Prostate gland (tissue), 2 donors: ENCODE results near the gene SARNP. TPM values are rescaled to one million over a fixed set of nuclear protein-coding genes. Genes with fewer than 3 reads are reported as not detected.

Experiments used
- DNase-seq: peaks from one replicate; pipeline ENCODE4 v3.0.0-alpha.2; 2019; ENCODE audit warnings: low spot score
- H3K27ac ChIP-seq, 2 donors: fragments of 200-600 bp; sonication (generic); 2 replicates each; pipeline ENCODE4 v1.5.1; 2017 to 2019
- H3K27me3 ChIP-seq: fragments of 200-600 bp; sonication (generic); replicated peaks from 2 replicates; pipeline ENCODE4 v1.5.1; 2019; ENCODE audit not compliant: insufficient read depth
- H3K36me3 ChIP-seq, 2 donors: fragments of 200-600 bp; sonication (generic); 1 replicate in 1 of 2; 2 replicates in 1 of 2; pipeline versions ENCODE4 v1.5.1 to v1.8.1; 2017 to 2019
- H3K4me1 ChIP-seq: fragments of 200-600 bp; sonication (generic); replicated peaks from 2 replicates; pipeline ENCODE4 v1.5.1; 2019
- H3K4me3 ChIP-seq, 2 donors: fragments of 200-600 bp; sonication (generic); 2 replicates each; pipeline ENCODE4 v1.5.1; 2017 to 2019
- H3K9me3 ChIP-seq: fragments of 200-600 bp; sonication (generic); 2 replicates; pipeline ENCODE4 v1.5.1; 2017
- CTCF ChIP-seq, 4 experiments: fragments of 200-600 bp in 2 of 4; fragments of 450-650 bp in 2 of 4; sonication (generic) in 2 of 4; IDR thresholded peaks; 1 replicate in 3 of 4; 2 replicates in 1 of 4; pipeline ENCODE4 v1.5.1; 2016 to 2019; ENCODE audit warnings: antibody characterized with exemption in 4 of 4, mild to moderate bottlenecking in 2 of 4, moderate library complexity in 2 of 4
- POLR2A ChIP-seq: fragments of 450-650 bp; IDR thresholded peaks from one replicate; pipeline ENCODE4 v1.6.1; 2016; ENCODE audit warnings: antibody characterized with exemption, mild to moderate bottlenecking
- POLR2AphosphoS5 ChIP-seq: sonication (generic); formaldehyde crosslinking; IDR thresholded peaks from one replicate; pipeline ENCODE4 v1.6.1; 2017; ENCODE audit warnings: antibody characterized with exemption
- WGBS: methylation state at CpG from one replicate; pipeline ENCODE4 v1.1.5; 2018; 5-methylcytosine and 5-hydroxymethylcytosine counted together
- intact Hi-C: fragments of 100-400 bp; cut with DNase I; formaldehyde crosslinking; loops from one replicate; pipeline ENCODE4 v1.14.2; 2022
- total RNA-seq, 2 donors: library from RNA; depleted of rRNA; stranded (reverse); fragments of >200 nt; gene quantifications; one replicate each; pipeline ENCODE4 v1.1.0, GENCODE V29; 2016

The SARNP gene
- total RNA-seq, 2 donors from 2014 or later, result 65.9 to 75.9 TPM

GRCh38 chr12:55827806-55828205 lies 10.3 kb upstream of the SARNP start:
- no peaks in the 10 kb centered on the region for H3K27me3 ChIP-seq
- 88% methylated on average over 15 of the region's 15 CpGs for WGBS
- no peaks in the 10 kb centered on the region for H3K36me3 ChIP-seq
- TF ChIP-seq CTCF (IDR thresholded peaks at IDR 0.05), result no peak
- no peak for TF ChIP-seq POLR2A
- TF ChIP-seq POLR2AphosphoS5, result no peak
- H3K9me3 ChIP-seq, result no peaks in the 10 kb centered on the region
- no peak for DNase-seq
- H3K27ac ChIP-seq, result no peak overlapping the region
- H3K4me1 ChIP-seq, result peaks cover 12% of the 10 kb centered on the region
- intact Hi-C loops, result no loop called here
- no peak overlapping the region for H3K4me3 ChIP-seq

- Histone ChIP-seq H3K36me3 (peaks cover 0 to 15% of the 10 kb centered on the region in 2 donors), H3K9me3 (no peaks in the 10 kb centered on the region), H3K4me1 (peaks cover 12% of the 10 kb centered on the region), H3K4me3 (no peak overlapping the region), H3K27ac (no peak overlapping the region), H3K27me3 (no peaks in the 10 kb centered on the region)
- TF ChIP-seq POLR2AphosphoS5 (no peak), CTCF (IDR thresholded peaks at IDR 0.05) (no peak), POLR2A (no peak)
- intact Hi-C loops, result no loop called here
- 87% methylated on average over 5 of the region's 5 CpGs for WGBS
- no peak for DNase-seq
Measured at GRCh38 chr12:55824726-55825125, 7.2 kb upstream of the SARNP start.

GRCh38 chr12:55823419-55823818 lies 5.9 kb upstream of the SARNP start:
- DNase-seq, result no peak
- no peak overlapping the region for H3K4me3 ChIP-seq
- no peaks in the 10 kb centered on the region for H3K27me3 ChIP-seq
- intact Hi-C loops, result no loop called here
- 69% methylated on average over 4 of the region's 4 CpGs for WGBS
- H3K4me1 ChIP-seq, result peaks cover 16% of the 10 kb centered on the region
- no peak for TF ChIP-seq POLR2A
- no peak for TF ChIP-seq CTCF (IDR thresholded peaks at IDR 0.05)
- no peak for TF ChIP-seq POLR2AphosphoS5
- peaks cover 0 to 15% of the 10 kb centered on the region in 2 donors for H3K36me3 ChIP-seq
- H3K9me3 ChIP-seq, result no peaks in the 10 kb centered on the region
- no peak overlapping the region for H3K27ac ChIP-seq

GRCh38 chr12:55822228-55822627 lies 4.7 kb upstream of the SARNP start:
- Histone ChIP-seq H3K36me3 (peaks cover 0 to 15% of the 10 kb centered on the region in 2 donors), H3K4me1 (peaks cover 6% of the 10 kb centered on the region), H3K9me3 (no peaks in the 10 kb centered on the region), H3K27me3 (no peaks in the 10 kb centered on the region), H3K4me3 (no peak overlapping the region), H3K27ac (no peak overlapping the region)
- no peak for DNase-seq
- intact Hi-C loops, result no loop called here
- 25% methylated on average over 6 of the region's 6 CpGs for WGBS
- no peak for TF ChIP-seq CTCF (IDR thresholded peaks at IDR 0.05)
- TF ChIP-seq POLR2A, result no peak
- no peak for TF ChIP-seq POLR2AphosphoS5

- Histone ChIP-seq H3K4me3 (no peak overlapping the region), H3K27me3 (no peaks in the 10 kb centered on the region), H3K9me3 (no peaks in the 10 kb centered on the region), H3K4me1 (peaks cover 5% of the 10 kb centered on the region), H3K27ac (no peak overlapping the region), H3K36me3 (peaks cover 0 to 15% of the 10 kb centered on the region in 2 donors)
- no peak for DNase-seq
- TF ChIP-seq POLR2A, result no peak
- no peak for TF ChIP-seq POLR2AphosphoS5
- TF ChIP-seq CTCF (IDR thresholded peaks at IDR 0.05), result no peak
- intact Hi-C loops, result no loop called here
- 82% methylated on average over 1 of the region's 1 CpG for WGBS
Measured at GRCh38 chr12:55820679-55821078, 3.2 kb upstream of the SARNP start.
